ENCODE results near the gene SH3TC2.

SH3TC2 gene

GRCh38 chr5:149072791-149073190 is 9.9 kb upstream of the SH3TC2 start:
- Histone ChIP-seq H3K4me1 (no peaks in the 10 kb centered on the region), H3K27me3 (ENCODE audit: low read depth) (no peaks in the 10 kb centered on the region), H3K9me3 (no peaks in the 10 kb centered on the region), H3K36me3 (replicated peaks) (no peaks in the 10 kb centered on the region), H3K4me3 (no peak overlapping the region)
- no peak for DNase-seq (ENCODE audit: low spot score in 2 of 2)
- in situ Hi-C loops (cut with MboI; ENCODE audit: low sequenced_read_pairs), result no loop called here

- no peak for DNase-seq (ENCODE audit: low spot score in 2 of 2)
- in situ Hi-C loops (cut with MboI; ENCODE audit: low sequenced_read_pairs), result no loop called here
- Histone ChIP-seq H3K36me3 (replicated peaks) (no peaks in the 10 kb centered on the region), H3K27me3 (ENCODE audit: low read depth) (no peaks in the 10 kb centered on the region), H3K9me3 (no peaks in the 10 kb centered on the region), H3K4me1 (no peaks in the 10 kb centered on the region), H3K4me3 (no peak overlapping the region)
These were observed 9.5 kb upstream of the SH3TC2 start for GRCh38 chr5:149072376-149072775.

GRCh38 chr5:149071756-149072155 is 8.9 kb upstream of the SH3TC2 start:
- no peak for DNase-seq (ENCODE audit: low spot score in 2 of 2)
- H3K9me3 ChIP-seq, result no peaks in the 10 kb centered on the region
- in situ Hi-C loops (cut with MboI; ENCODE audit: low sequenced_read_pairs), result no loop called here
- H3K4me3 ChIP-seq, result no peak overlapping the region
- H3K27me3 ChIP-seq (ENCODE audit: low read depth), result no peaks in the 10 kb centered on the region
- H3K4me1 ChIP-seq, result no peaks in the 10 kb centered on the region
- no peaks in the 10 kb centered on the region for H3K36me3 ChIP-seq (replicated peaks)

GRCh38 chr5:149071216-149071615 is 8.4 kb upstream of the SH3TC2 start:
- H3K27me3 ChIP-seq (ENCODE audit: low read depth), result no peaks in the 10 kb centered on the region
- in situ Hi-C loops (cut with MboI; ENCODE audit: low sequenced_read_pairs), result no loop called here

GRCh38 chr5:149069711-149070110 is 6.8 kb upstream of the SH3TC2 start:
- H3K9me3 ChIP-seq, result no peaks in the 10 kb centered on the region
- no peaks in the 10 kb centered on the region for H3K27me3 ChIP-seq (ENCODE audit: low read depth)
- no peak overlapping the region for H3K4me3 ChIP-seq
- in situ Hi-C loops (cut with MboI; ENCODE audit: low sequenced_read_pairs), result no loop called here
- DNase-seq (ENCODE audit: low spot score in 2 of 2), result no peak
- no peaks in the 10 kb centered on the region for H3K36me3 ChIP-seq (replicated peaks)
- no peaks in the 10 kb centered on the region for H3K4me1 ChIP-seq

More at GRCh38 chr5:149071216-149071615, 8.4 kb upstream of the SH3TC2 start:
- Histone ChIP-seq H3K9me3 (no peaks in the 10 kb centered on the region), H3K4me3 (no peak overlapping the region), H3K4me1 (no peaks in the 10 kb centered on the region), H3K36me3 (replicated peaks) (no peaks in the 10 kb centered on the region)
- no peak for DNase-seq (ENCODE audit: low spot score in 2 of 2)

DNA sequence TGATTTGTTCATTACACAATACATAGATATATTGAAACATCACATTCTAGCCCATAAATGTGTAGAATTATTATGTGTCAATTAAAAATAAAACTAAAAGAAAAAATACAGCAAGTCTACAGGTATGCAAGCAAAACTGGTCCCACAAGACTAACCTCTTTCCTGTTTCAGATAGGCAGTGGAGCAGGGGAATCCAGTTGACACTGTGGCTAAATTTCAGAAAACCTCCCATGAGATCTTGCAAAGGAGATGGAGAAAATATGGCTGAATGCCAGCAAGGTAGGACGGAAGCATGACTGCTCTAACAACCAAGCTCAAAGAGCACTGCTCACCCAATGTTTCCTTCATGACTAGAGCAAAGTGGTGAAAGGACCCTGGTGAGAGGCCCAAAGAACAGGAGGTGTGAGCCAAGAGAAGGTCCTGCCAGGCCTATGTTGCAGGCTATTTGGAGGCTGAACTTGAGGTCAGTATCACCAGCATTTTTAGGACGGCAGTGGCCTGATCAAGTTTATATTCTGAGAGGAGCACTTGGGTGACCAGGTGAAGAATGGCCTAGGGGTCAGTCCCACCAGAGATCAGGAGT is 1.1 kb upstream of the SH3TC2 start:
- Histone ChIP-seq H3K27me3 (ENCODE audit: low read depth) (no peaks in the 10 kb centered on the region), H3K4me1 (no peaks in the 10 kb centered on the region)
- in situ Hi-C loops (cut with MboI; ENCODE audit: low sequenced_read_pairs), result no loop called here

GRCh38 chr5:149062371-149063016 is 368 bp downstream of the SH3TC2 start:
- Histone ChIP-seq H3K4me3 (no peak overlapping the region), H3K4me1 (no peaks in the 10 kb centered on the region), H3K27me3 (ENCODE audit: low read depth) (no peaks in the 10 kb centered on the region), H3K36me3 (replicated peaks) (no peaks in the 10 kb centered on the region), H3K9me3 (no peaks in the 10 kb centered on the region)
- no peak for DNase-seq (ENCODE audit: low spot score in 2 of 2)
- in situ Hi-C loops (cut with MboI; ENCODE audit: low sequenced_read_pairs), result no loop called here

More for the DNA sequence above, 1.1 kb upstream of the SH3TC2 start:
- Histone ChIP-seq H3K4me3 (no peak overlapping the region), H3K9me3 (no peaks in the 10 kb centered on the region), H3K36me3 (replicated peaks) (no peaks in the 10 kb centered on the region)
- DNase-seq (ENCODE audit: low spot score in 2 of 2), result no peak

DNA sequence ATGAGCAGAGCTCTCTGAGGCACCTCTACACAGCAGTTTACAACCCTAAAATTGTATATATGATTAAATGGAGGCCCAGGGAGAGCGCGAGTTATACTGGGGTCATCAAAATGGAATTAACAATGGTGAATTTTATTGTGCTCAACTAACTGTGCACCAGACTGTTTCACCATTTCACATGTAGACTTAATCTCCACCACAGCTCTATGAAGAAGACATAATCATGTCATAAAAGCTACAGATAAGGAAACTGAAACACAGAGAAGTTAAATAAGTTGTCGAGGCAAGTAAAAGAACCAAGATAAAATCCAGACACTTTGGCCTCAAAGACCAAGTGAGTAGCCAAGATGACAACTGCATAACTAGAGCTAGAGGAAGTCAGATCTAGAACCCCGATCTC is 1.5 kb downstream of the SH3TC2 start:
- H3K27me3 ChIP-seq (ENCODE audit: low read depth), result no peaks in the 10 kb centered on the region
- no peaks in the 10 kb centered on the region for H3K36me3 ChIP-seq (replicated peaks)
- no peak for DNase-seq (ENCODE audit: low spot score in 2 of 2)
- in situ Hi-C loops (cut with MboI; ENCODE audit: low sequenced_read_pairs), result no loop called here
- H3K4me1 ChIP-seq, result no peaks in the 10 kb centered on the region
- H3K4me3 ChIP-seq, result no peak overlapping the region
- no peaks in the 10 kb centered on the region for H3K9me3 ChIP-seq

- H3K4me1 ChIP-seq, result no peaks in the 10 kb centered on the region
- no peak for DNase-seq (ENCODE audit: low spot score in 2 of 2)
- no peak overlapping the region for H3K4me3 ChIP-seq
- in situ Hi-C loops (cut with MboI; ENCODE audit: low sequenced_read_pairs), result no loop called here
- H3K9me3 ChIP-seq, result no peaks in the 10 kb centered on the region
- no peaks in the 10 kb centered on the region for H3K27me3 ChIP-seq (ENCODE audit: low read depth)
- H3K36me3 ChIP-seq (replicated peaks), result no peaks in the 10 kb centered on the region
These were observed 2.5 kb downstream of the SH3TC2 start for GRCh38 chr5:149060325-149060724.

DNA sequence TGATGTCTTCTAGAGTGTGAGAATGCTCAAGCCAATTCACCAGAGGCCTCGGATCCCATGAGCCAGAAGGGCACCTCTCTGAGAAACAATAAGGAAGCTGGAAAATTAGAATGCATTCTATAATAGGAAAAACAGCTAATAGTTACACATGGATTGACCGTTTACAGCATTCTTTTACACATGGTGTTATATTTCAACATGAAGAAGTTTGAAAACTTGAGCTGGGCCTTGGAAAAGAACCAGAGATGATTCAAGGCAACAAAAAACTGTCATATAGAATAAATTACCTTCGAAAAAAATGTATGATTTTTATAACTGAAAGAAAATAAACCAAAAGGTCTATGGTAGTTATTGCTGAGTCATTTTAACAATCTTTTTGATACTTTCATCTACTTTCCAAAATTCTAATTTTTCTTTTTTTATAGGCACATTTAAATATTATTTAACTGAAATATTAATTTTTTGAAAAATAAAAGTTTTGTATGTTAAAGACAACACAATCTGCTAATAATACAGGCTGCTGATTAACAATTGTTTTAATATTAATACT is 6.2 kb downstream of the SH3TC2 start:
- Histone ChIP-seq H3K36me3 (replicated peaks) (no peaks in the 10 kb centered on the region), H3K4me1 (no peaks in the 10 kb centered on the region), H3K9me3 (no peaks in the 10 kb centered on the region), H3K4me3 (no peak overlapping the region), H3K27me3 (ENCODE audit: low read depth) (no peaks in the 10 kb centered on the region)
- in situ Hi-C loops (cut with MboI; ENCODE audit: low sequenced_read_pairs), result no loop called here
- DNase-seq (ENCODE audit: low spot score in 2 of 2), result no peak

DNA sequence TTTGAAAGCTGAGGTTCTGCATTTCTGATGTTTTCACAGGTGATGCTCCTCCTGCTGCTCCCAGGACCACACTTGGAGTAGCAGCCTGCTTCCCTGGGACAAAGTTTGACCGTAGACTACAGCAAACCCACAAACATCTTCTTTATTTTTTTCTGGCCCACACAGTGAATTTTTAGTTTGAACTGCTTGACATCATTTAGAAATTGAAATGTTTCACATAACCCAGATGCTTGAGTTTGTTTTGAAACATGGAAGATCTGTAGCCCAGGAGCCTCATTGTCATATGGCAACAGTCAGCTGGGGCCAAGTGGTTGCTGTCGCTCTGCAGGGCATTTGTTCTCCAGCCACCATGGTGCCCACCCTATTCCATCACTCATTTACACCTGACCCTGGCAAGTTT is 8.4 kb downstream of the SH3TC2 start:
- Histone ChIP-seq H3K9me3 (no peaks in the 10 kb centered on the region), H3K27me3 (ENCODE audit: low read depth) (no peaks in the 10 kb centered on the region), H3K36me3 (replicated peaks) (no peaks in the 10 kb centered on the region), H3K4me3 (no peak overlapping the region), H3K4me1 (no peaks in the 10 kb centered on the region)
- in situ Hi-C loops (cut with MboI; ENCODE audit: low sequenced_read_pairs), result no loop called here
- DNase-seq (ENCODE audit: low spot score in 2 of 2), result no peak

- no peak for DNase-seq (ENCODE audit: low spot score in 2 of 2)
- Histone ChIP-seq H3K4me3 (no peak overlapping the region), H3K36me3 (replicated peaks) (no peaks in the 10 kb centered on the region), H3K9me3 (no peaks in the 10 kb centered on the region), H3K27me3 (ENCODE audit: low read depth) (no peaks in the 10 kb centered on the region), H3K4me1 (no peaks in the 10 kb centered on the region)
- in situ Hi-C loops (cut with MboI; ENCODE audit: low sequenced_read_pairs), result no loop called here
These were observed 9.7 kb downstream of the SH3TC2 start for GRCh38 chr5:149053072-149053695.

- no peaks in the 10 kb centered on the region for H3K36me3 ChIP-seq (replicated peaks)
- in situ Hi-C loops (cut with MboI; ENCODE audit: low sequenced_read_pairs), result no loop called here
- DNase-seq (ENCODE audit: low spot score in 2 of 2), result no peak
These were observed 13.5 kb downstream of the SH3TC2 start for GRCh38 chr5:149049371-149049781.

DNA sequence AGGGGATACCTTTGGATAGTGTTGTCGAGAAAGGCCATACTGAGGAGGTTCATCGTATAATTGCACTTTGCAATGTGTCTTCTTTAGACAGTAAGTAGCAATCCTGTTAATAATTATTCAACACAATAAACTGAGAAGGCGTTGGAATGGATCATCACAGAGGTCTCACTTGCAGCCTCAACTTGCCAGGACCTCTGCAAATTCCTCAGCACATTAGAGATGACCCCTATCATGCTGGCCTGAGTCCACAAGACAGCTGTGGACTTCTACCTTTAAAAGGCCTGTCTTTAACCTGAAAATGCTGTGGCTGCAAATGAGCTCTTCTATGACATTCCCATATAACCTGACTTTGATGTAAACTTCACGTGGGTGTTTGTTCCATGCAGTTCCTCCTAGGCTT is 14.1 kb downstream of the SH3TC2 start:
- Histone ChIP-seq H3K9me3 (no peaks in the 10 kb centered on the region), H3K36me3 (replicated peaks) (no peaks in the 10 kb centered on the region), H3K4me1 (no peaks in the 10 kb centered on the region), H3K4me3 (no peak overlapping the region), H3K27me3 (ENCODE audit: low read depth) (no peaks in the 10 kb centered on the region)
- in situ Hi-C loops (cut with MboI; ENCODE audit: low sequenced_read_pairs), result no loop called here
- DNase-seq (ENCODE audit: low spot score in 2 of 2), result no peak

More at GRCh38 chr5:149049371-149049781, 13.5 kb downstream of the SH3TC2 start:
- H3K9me3 ChIP-seq, result no peaks in the 10 kb centered on the region
- H3K27me3 ChIP-seq (ENCODE audit: low read depth), result no peaks in the 10 kb centered on the region
- H3K4me1 ChIP-seq, result no peaks in the 10 kb centered on the region
- no peak overlapping the region for H3K4me3 ChIP-seq
